ENCODE data around the gene TRIP10.

DNA sequence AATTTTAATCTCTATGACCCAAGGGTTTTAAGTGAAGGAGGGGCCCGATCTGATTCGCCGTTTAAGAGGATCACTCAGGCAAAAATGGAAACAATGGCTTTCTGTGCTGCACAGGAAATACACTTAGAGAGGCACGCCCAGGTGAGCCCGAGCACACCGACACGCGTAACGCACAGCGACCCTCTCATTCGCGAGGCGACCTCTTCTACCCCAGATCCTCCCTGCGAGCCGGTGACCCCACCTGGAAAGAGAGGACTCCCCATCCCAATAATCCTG, 27.5 kb downstream of the TRIP10 start:
- TF ChIP-seq, protein P1, sequence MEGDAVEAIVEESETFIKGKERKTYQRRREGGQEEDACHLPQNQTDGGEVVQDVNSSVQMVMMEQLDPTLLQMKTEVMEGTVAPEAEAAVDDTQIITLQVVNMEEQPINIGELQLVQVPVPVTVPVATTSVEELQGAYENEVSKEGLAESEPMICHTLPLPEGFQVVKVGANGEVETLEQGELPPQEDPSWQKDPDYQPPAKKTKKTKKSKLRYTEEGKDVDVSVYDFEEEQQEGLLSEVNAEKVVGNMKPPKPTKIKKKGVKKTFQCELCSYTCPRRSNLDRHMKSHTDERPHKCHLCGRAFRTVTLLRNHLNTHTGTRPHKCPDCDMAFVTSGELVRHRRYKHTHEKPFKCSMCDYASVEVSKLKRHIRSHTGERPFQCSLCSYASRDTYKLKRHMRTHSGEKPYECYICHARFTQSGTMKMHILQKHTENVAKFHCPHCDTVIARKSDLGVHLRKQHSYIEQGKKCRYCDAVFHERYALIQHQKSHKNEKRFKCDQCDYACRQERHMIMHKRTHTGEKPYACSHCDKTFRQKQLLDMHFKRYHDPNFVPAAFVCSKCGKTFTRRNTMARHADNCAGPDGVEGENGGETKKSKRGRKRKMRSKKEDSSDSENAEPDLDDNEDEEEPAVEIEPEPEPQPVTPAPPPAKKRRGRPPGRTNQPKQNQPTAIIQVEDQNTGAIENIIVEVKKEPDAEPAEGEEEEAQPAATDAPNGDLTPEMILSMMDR (IDR thresholded peaks at IDR 0.05) = no peak
- TF ChIP-seq POLR2A (IDR thresholded peaks at IDR 0.05) = no peak

All from thyroid gland (tissue), 4 donors.